ENCODE measurements around the gene WDR33.
"Not testable (repeated sequence)": the region's sequence is repeated elsewhere in the genome, so short reads cannot be mapped to it uniquely, and the experiment has no call there.

Gene WDR33

DNA sequence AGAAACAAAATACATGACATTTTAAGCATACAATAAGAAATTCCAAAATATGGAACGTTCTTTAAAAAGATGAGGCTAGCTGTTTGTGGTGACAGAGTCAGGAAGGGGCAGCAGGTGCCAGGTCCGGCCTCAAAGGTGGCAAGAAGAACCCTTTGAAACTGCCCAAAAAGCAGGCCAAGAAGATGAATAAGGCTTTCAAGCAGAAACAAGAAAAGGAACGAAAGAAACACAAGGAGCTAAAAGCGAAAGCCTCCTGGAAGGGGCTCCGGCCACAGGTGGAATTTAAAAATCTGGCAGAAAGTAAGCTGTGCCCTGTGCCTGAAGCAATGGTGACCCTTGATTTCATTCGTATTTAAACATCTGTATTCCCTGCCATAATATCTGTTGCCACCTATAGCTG lies 5.5 kb downstream of the WDR33 start:
- Histone ChIP-seq H3K9me2 (ENCODE audit: low read depth, low read length) (no peaks in the 10 kb centered on the region), H4K20me1 (ENCODE audit: insufficient read depth, low read length) (0 out of 2 replicates have a peak, but pooled peaks cover 4% of the 10 kb centered on the region), H2AFZ (ENCODE audit: low read length) (no peak overlapping the region), H3K79me2 (ENCODE audit: insufficient read depth, low read length) (peaks cover 100% of the 10 kb centered on the region), H3K9me3 (ENCODE audit: low read length) (no peaks in the 10 kb centered on the region), H3K27ac (ENCODE audit: low read depth, low read length, poor library complexity, severe bottlenecking) (peak overlapping the region; percentile 33), H3K4me1 (ENCODE audit: insufficient read depth, low read length, severe bottlenecking) (peaks cover 64% of the 10 kb centered on the region), H3K9ac (ENCODE audit: low read length) (no peak overlapping the region), H3K4me2 (ENCODE audit: low read length) (peak overlapping the region; percentile 17), H3K36me3 (ENCODE audit: insufficient read depth, low read length) (peaks cover 71% of the 10 kb centered on the region), H3K4me3 (ENCODE audit: low read depth, low read length, poor library complexity, severe bottlenecking) (no peak overlapping the region), H3K27me3 (ENCODE audit: insufficient read depth, low read length) (no peaks in the 10 kb centered on the region), H3F3A (ENCODE audit: insufficient read depth, low read length) (no peaks in the 10 kb centered on the region)
- no peak for TF ChIP-seq EZH2 (IDR thresholded peaks at IDR 0.05; ENCODE audit: borderline replicate concordance, low read length)
- TF ChIP-seq, protein P1, sequence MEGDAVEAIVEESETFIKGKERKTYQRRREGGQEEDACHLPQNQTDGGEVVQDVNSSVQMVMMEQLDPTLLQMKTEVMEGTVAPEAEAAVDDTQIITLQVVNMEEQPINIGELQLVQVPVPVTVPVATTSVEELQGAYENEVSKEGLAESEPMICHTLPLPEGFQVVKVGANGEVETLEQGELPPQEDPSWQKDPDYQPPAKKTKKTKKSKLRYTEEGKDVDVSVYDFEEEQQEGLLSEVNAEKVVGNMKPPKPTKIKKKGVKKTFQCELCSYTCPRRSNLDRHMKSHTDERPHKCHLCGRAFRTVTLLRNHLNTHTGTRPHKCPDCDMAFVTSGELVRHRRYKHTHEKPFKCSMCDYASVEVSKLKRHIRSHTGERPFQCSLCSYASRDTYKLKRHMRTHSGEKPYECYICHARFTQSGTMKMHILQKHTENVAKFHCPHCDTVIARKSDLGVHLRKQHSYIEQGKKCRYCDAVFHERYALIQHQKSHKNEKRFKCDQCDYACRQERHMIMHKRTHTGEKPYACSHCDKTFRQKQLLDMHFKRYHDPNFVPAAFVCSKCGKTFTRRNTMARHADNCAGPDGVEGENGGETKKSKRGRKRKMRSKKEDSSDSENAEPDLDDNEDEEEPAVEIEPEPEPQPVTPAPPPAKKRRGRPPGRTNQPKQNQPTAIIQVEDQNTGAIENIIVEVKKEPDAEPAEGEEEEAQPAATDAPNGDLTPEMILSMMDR (IDR thresholded peaks at IDR 0.05; ENCODE audit: low read length) = no peak

DNA sequence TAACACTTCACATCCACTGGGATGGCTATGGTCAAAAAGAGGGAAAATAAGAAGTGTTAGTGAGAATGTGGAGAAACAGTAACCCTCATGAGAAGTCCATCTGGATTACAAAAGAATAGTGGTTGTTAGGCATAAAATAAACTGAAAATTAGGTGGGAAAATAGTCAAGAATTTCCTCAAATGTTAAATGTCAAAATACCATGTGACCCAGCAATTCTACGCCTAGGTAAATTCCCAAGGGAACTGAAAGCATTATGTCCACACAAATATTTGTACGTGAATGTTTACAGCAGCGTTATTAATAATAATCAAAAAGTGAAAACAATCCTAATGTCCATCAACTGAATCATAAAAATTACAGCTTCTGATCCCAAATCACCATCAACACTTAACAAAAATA lies 11.0 kb downstream of the WDR33 start:
- peaks cover 100% of the 10 kb centered on the region for H3K79me2 ChIP-seq (ENCODE audit: insufficient read depth, low read length)
- H3K4me3 ChIP-seq (ENCODE audit: low read depth, low read length, poor library complexity, severe bottlenecking) = no peak overlapping the region
- H3F3A ChIP-seq (ENCODE audit: insufficient read depth, low read length) = no peaks in the 10 kb centered on the region
- H3K27ac ChIP-seq (ENCODE audit: low read depth, low read length, poor library complexity, severe bottlenecking) = no peak overlapping the region
- no peak overlapping the region for H3K9ac ChIP-seq (ENCODE audit: low read length)
- H4K20me1 ChIP-seq (ENCODE audit: insufficient read depth, low read length) = 0 out of 2 replicates have a peak, but pooled peaks cover 4% of the 10 kb centered on the region
- H3K4me1 ChIP-seq (ENCODE audit: insufficient read depth, low read length, severe bottlenecking) = peaks cover 38% of the 10 kb centered on the region
- H3K4me2 ChIP-seq (ENCODE audit: low read length) = no peak overlapping the region
- H3K9me2 ChIP-seq (ENCODE audit: low read depth, low read length) = no peaks in the 10 kb centered on the region
- no peaks in the 10 kb centered on the region for H3K27me3 ChIP-seq (ENCODE audit: insufficient read depth, low read length)
- H3K36me3 ChIP-seq (ENCODE audit: insufficient read depth, low read length) = peaks cover 92% of the 10 kb centered on the region
- TF ChIP-seq, protein P1 (IDR thresholded peaks at IDR 0.05; ENCODE audit: low read length) = no peak
- no peak for TF ChIP-seq EZH2 (IDR thresholded peaks at IDR 0.05; ENCODE audit: borderline replicate concordance, low read length)
- no peaks in the 10 kb centered on the region for H3K9me3 ChIP-seq (ENCODE audit: low read length)
- H2AFZ ChIP-seq (ENCODE audit: low read length) = no peak overlapping the region

DNA sequence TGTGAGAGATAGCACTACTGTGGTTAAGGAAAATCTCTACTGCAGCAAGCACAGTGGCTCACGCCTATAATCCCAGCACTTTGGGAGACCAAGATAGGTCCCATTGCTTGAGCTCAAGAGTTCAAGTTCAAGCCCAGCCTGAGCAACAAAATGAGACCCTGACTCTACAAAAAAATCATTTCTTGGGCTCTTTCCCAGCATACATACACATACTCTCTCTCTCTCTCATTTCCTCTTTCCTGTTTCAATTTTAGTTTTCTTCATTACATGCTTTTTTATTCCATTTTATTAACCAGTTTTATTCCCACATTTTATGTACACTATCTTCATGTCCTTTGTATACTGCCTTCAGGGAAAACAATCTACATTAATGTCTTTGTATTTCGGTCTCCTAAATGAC lies 14.6 kb downstream of the WDR33 start:
- Histone ChIP-seq H3F3A (ENCODE audit: insufficient read depth, low read length) (no peaks in the 10 kb centered on the region), H3K4me1 (ENCODE audit: insufficient read depth, low read length, severe bottlenecking) (peaks cover 27% of the 10 kb centered on the region), H3K9me2 (ENCODE audit: low read depth, low read length) (no peaks in the 10 kb centered on the region), H4K20me1 (ENCODE audit: insufficient read depth, low read length) (no peaks in the 10 kb centered on the region), H3K4me3 (ENCODE audit: low read depth, low read length, poor library complexity, severe bottlenecking) (no peak overlapping the region), H2AFZ (ENCODE audit: low read length) (no peak overlapping the region), H3K27me3 (ENCODE audit: insufficient read depth, low read length) (no peaks in the 10 kb centered on the region), H3K9me3 (ENCODE audit: low read length) (no peaks in the 10 kb centered on the region), H3K79me2 (ENCODE audit: insufficient read depth, low read length) (peaks cover 100% of the 10 kb centered on the region), H3K4me2 (ENCODE audit: low read length) (no peak overlapping the region), H3K9ac (ENCODE audit: low read length) (no peak overlapping the region), H3K27ac (ENCODE audit: low read depth, low read length, poor library complexity, severe bottlenecking) (peak overlapping the region; percentile 10), H3K36me3 (ENCODE audit: insufficient read depth, low read length) (peaks cover 85% of the 10 kb centered on the region)
- TF ChIP-seq, protein P1 (IDR thresholded peaks at IDR 0.05; ENCODE audit: low read length) = no peak
- no peak for TF ChIP-seq EZH2 (IDR thresholded peaks at IDR 0.05; ENCODE audit: borderline replicate concordance, low read length)

DNA sequence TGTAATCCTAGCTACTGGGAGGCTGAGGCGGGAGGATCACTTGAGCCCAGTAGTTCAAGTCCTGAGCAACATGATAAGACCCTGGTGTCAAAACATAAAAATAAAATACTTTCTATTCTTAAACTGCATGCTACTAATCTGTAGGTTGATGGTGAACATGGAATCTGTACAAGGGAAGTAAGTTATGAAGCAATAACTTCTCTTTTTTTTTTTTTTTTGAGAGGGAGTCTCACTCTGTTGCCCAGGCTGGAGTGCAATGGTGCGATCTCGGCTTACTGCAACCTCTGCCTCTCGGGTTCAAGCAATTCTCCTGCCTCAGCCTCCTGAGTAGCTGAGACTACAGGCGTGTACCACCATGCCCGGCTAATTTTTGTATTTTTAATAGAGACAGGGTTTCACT lies 16.1 kb downstream of the WDR33 start:
- H3K79me2 ChIP-seq (ENCODE audit: insufficient read depth, low read length) = peaks cover 100% of the 10 kb centered on the region
- H3K4me1 ChIP-seq (ENCODE audit: insufficient read depth, low read length, severe bottlenecking) = peaks cover 19% of the 10 kb centered on the region
- not testable (repeated sequence) for H3K9ac ChIP-seq (ENCODE audit: low read length); H3K4me2 ChIP-seq (ENCODE audit: low read length); H3K9me2 ChIP-seq (ENCODE audit: low read depth, low read length); H3K4me3 ChIP-seq (ENCODE audit: low read depth, low read length, poor library complexity, severe bottlenecking); H3K27ac ChIP-seq (ENCODE audit: low read depth, low read length, poor library complexity, severe bottlenecking); H3F3A ChIP-seq (ENCODE audit: insufficient read depth, low read length); H3K9me3 ChIP-seq (ENCODE audit: low read length); H2AFZ ChIP-seq (ENCODE audit: low read length); H4K20me1 ChIP-seq (ENCODE audit: insufficient read depth, low read length); H3K27me3 ChIP-seq (ENCODE audit: insufficient read depth, low read length)
- H3K36me3 ChIP-seq (ENCODE audit: insufficient read depth, low read length) = peaks cover 80% of the 10 kb centered on the region

Measured in OCI-LY1 (cell line).